ENCODE data around the gene KDM8.

- TF ChIP-seq POLR2A (IDR thresholded peaks at IDR 0.05; ENCODE audit: low read length) = no peak
- TF ChIP-seq GATA1 (IDR thresholded peaks at IDR 0.05; ENCODE audit: low read depth, low read length) = no peak
Observed at GRCh38 chr16:27182906-27183405, 20.4 kb upstream of the KDM8 start.

Measured in erythroblast (primary cell).